Fibroblast of lung (primary cell): Measurements from ENCODE around the gene LSM6.

Experiments
- EZH2 ChIP-seq: IDR thresholded peaks from 2 replicates; pipeline ENCODE4 v1.5.1; 2012; ENCODE audit warnings: low read length, control low read depth, mild to moderate bottlenecking; ENCODE audit errors: missing control alignments
- TF ChIP-seq, protein P1 (sequence below), 2 donors: IDR thresholded peaks in 1 of 2; conservative IDR thresholded peaks in 1 of 2; 1 replicate in 1 of 2; 2 replicates in 1 of 2; pipeline ENCODE4 v1.5.1; 2011 to 2012; ENCODE audit warnings: low read length in 2 of 2, control low read depth in 1 of 2, inconsistent platforms in 1 of 2, low read depth in 1 of 2, mild to moderate bottlenecking in 1 of 2

DNA sequence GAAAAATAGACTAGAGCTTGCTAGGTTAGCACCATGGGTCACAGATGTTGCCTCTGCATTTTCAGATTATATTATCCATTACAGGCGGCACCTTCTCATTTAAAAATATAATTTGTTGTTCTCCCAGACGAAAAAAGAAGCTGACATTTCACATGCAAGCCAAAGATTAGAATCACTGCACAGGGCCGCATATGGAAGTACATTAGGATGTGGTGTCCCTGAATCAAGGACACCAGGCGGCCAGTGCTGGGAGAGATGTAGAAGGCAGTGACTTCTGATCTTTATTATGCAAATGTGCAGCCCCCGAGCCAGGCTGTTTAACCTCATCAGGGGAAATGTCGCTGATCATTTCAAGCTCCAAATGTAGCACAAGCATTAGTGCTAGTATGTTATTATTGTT lies 61.6 kb downstream of the LSM6 start:
- TF ChIP-seq EZH2: no peak
- TF ChIP-seq, protein P1, sequence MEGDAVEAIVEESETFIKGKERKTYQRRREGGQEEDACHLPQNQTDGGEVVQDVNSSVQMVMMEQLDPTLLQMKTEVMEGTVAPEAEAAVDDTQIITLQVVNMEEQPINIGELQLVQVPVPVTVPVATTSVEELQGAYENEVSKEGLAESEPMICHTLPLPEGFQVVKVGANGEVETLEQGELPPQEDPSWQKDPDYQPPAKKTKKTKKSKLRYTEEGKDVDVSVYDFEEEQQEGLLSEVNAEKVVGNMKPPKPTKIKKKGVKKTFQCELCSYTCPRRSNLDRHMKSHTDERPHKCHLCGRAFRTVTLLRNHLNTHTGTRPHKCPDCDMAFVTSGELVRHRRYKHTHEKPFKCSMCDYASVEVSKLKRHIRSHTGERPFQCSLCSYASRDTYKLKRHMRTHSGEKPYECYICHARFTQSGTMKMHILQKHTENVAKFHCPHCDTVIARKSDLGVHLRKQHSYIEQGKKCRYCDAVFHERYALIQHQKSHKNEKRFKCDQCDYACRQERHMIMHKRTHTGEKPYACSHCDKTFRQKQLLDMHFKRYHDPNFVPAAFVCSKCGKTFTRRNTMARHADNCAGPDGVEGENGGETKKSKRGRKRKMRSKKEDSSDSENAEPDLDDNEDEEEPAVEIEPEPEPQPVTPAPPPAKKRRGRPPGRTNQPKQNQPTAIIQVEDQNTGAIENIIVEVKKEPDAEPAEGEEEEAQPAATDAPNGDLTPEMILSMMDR (conservative IDR thresholded peaks at IDR 0.05 in 1 of 2, IDR thresholded peaks at IDR 0.05 in 1 of 2; ENCODE audit: low read depth in 1 of 2, low read length in 2 of 2): no peak
